OCI-LY3 (cell line): Measurements from ENCODE around the gene LENEP.

ENCODE experiments used
- H2AFZ ChIP-seq: fragments of 200-600, 300-600 bp; shearing (Covaris generic); 2 replicates; pipeline ENCODE4 v1.6.0; 2014; ENCODE audit warnings: antibody characterized with exemption, low read depth, low read length
- H3K27ac ChIP-seq: fragments of 200-600, 300-600 bp; sonication (generic); 2 replicates; pipeline ENCODE4 v1.5.1; 2014; ENCODE audit warnings: mild to moderate bottlenecking, low read length, moderate library complexity, mixed read lengths
- H3K27me3 ChIP-seq: fragments of 200-600, 300-600 bp; sonication (generic); 2 replicates; pipeline ENCODE4 v1.6.1; 2014; ENCODE audit warnings: low read depth, low read length, mixed read lengths
- H3K36me3 ChIP-seq: fragments of 200-600, 300-600 bp; sonication (generic); replicated peaks from 2 replicates; pipeline ENCODE3; 2014; ENCODE audit warnings: low read depth, low read length, mixed read lengths
- H3K4me1 ChIP-seq: fragments of 300-600, 200-600 bp; sonication (generic); 2 replicates; pipeline ENCODE4 v1.6.1; 2014; ENCODE audit warnings: low read length, mixed read lengths
- H3K4me2 ChIP-seq: fragments of 200-600, 300-600 bp; sonication (generic); 2 replicates; pipeline ENCODE4 v1.6.1; 2014; ENCODE audit warnings: low read length, mixed read lengths
- H3K4me3 ChIP-seq: fragments of 300-600, 200-600 bp; sonication (generic); 2 replicates; pipeline ENCODE4 v1.5.1; 2014; ENCODE audit warnings: antibody characterized with exemption, mild to moderate bottlenecking, low read length, moderate library complexity
- H3K79me2 ChIP-seq: fragments of 300-600, 200-600 bp; shearing (Covaris generic); 2 replicates; pipeline ENCODE4 v1.6.1; 2014; ENCODE audit warnings: mild to moderate bottlenecking, low read length, mixed read lengths
- H3K9ac ChIP-seq: fragments of 300-600, 200-600 bp; shearing (Covaris generic); 2 replicates; pipeline ENCODE4 v1.6.0; 2014; ENCODE audit warnings: mild to moderate bottlenecking, low read length, moderate library complexity
- H3K9me3 ChIP-seq: fragments of 200-600, 300-600 bp; shearing (Covaris generic); 2 replicates; pipeline ENCODE4 v1.6.1; 2014; ENCODE audit warnings: low read length, mixed read lengths; ENCODE audit not compliant: insufficient read depth
- H4K20me1 ChIP-seq: fragments of 200-600, 300-600 bp; sonication (generic); 2 replicates; pipeline ENCODE4 v1.6.1; 2016; ENCODE audit warnings: low read length, mixed read lengths; ENCODE audit not compliant: insufficient read depth
- EZH2phosphoT487 ChIP-seq: fragments of 200-600 bp; shearing (Covaris generic); IDR thresholded peaks from 2 replicates; pipeline ENCODE4 v1.6.1; 2018; ENCODE audit warnings: antibody characterized with exemption, mixed run types, low read depth
- TF ChIP-seq, protein P1 (sequence below): fragments of 200-600, 300-600 bp; sonication (generic); IDR thresholded peaks from 2 replicates; pipeline ENCODE4 v1.5.1; 2014; ENCODE audit warnings: antibody characterized with exemption, low read length, low read depth

LENEP gene

GRCh38 chr1:155003766-155004351 is 10.5 kb downstream of the LENEP start:
- Histone ChIP-seq H3K4me2 (peak overlapping the region; percentile 97), H3K4me3 (peak overlapping the region; percentile 93), H3K9ac (peak overlapping the region; percentile 96), H3K27ac (peak overlapping the region; percentile 92), H3K79me2 (peaks cover 59% of the 10 kb centered on the region), H3K9me3 (no peaks in the 10 kb centered on the region), H2AFZ (no peak overlapping the region), H3K4me1 (peaks cover 53% of the 10 kb centered on the region), H3K27me3 (no peaks in the 10 kb centered on the region), H4K20me1 (peaks cover 19% of the 10 kb centered on the region), H3K36me3 (peaks cover 10% of the 10 kb centered on the region)
- TF ChIP-seq, protein P1, sequence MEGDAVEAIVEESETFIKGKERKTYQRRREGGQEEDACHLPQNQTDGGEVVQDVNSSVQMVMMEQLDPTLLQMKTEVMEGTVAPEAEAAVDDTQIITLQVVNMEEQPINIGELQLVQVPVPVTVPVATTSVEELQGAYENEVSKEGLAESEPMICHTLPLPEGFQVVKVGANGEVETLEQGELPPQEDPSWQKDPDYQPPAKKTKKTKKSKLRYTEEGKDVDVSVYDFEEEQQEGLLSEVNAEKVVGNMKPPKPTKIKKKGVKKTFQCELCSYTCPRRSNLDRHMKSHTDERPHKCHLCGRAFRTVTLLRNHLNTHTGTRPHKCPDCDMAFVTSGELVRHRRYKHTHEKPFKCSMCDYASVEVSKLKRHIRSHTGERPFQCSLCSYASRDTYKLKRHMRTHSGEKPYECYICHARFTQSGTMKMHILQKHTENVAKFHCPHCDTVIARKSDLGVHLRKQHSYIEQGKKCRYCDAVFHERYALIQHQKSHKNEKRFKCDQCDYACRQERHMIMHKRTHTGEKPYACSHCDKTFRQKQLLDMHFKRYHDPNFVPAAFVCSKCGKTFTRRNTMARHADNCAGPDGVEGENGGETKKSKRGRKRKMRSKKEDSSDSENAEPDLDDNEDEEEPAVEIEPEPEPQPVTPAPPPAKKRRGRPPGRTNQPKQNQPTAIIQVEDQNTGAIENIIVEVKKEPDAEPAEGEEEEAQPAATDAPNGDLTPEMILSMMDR, result peak; percentile 4; the same call in 1 of the 2 replicates
- TF ChIP-seq EZH2phosphoT487, result no peak

GRCh38 chr1:155004352-155005075 is 11.1 kb downstream of the LENEP start:
- Histone ChIP-seq H3K79me2 (peaks cover 59% of the 10 kb centered on the region), H3K27ac (peak overlapping the region; percentile 92)

DNA sequence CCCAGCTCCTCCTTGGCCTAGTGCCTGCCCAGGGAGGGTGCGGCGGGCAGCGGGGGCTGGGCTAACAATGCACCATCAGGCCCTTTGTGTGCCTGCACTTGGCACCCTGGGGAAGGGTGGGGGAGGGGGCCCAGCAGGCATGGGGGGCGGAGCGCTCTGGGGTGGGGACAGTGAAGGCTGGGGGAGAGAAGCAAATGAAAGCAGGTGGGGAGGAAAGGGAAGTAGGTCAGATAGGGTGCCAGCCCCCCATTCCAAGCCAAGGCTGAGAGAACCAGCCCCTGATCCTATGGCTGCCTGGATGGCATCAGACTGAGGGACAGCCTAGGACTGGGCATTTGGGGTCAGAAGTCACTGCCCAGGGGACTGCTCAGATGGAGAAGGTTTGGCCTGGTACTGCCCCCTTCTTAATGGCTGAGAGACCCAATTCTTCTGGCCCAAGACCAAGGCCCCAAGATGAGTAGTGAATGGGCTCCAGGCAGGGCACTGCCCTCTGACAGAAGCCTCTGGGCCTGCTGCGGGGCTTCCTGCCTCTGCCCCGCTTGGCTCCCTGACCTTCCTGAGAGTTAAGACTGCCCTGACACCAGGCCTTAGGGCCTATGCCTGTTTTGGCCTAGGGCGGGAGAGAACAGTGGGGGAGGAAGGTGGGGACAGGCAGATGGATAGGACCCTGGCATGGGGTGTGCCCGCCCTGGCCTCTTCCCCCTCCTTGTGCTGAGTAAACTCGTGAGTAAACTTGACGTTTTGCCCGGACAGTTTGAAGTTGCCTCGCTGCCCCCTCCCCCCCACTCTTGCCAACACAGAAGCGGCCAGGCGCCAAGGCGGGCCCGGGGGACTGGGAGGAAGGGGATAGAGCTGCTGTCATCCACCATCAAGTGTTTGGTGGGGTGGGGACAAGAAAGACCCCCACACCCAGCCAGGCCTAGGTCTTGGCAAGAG is 12.0 kb downstream of the LENEP start:
- peaks cover 57% of the 10 kb centered on the region for H3K4me1 ChIP-seq
- peak overlapping the region; percentile 96 for H3K9ac ChIP-seq
- peaks cover 59% of the 10 kb centered on the region for H3K79me2 ChIP-seq
- TF ChIP-seq, protein P1, result no peak
- no peak for TF ChIP-seq EZH2phosphoT487
- peaks cover 28% of the 10 kb centered on the region for H4K20me1 ChIP-seq
- H3K9me3 ChIP-seq, result no peaks in the 10 kb centered on the region
- H3K27ac ChIP-seq, result peak overlapping the region; percentile 92
- H3K4me3 ChIP-seq, result peak overlapping the region; percentile 93
- H2AFZ ChIP-seq, result no peak overlapping the region
- H3K4me2 ChIP-seq, result peak overlapping the region; percentile 97
- peaks cover 10% of the 10 kb centered on the region for H3K36me3 ChIP-seq
- H3K27me3 ChIP-seq, result no peaks in the 10 kb centered on the region

More at GRCh38 chr1:155004352-155005075, 11.1 kb downstream of the LENEP start:
- Histone ChIP-seq H2AFZ (no peak overlapping the region), H3K9ac (peak overlapping the region; percentile 96), H4K20me1 (peaks cover 24% of the 10 kb centered on the region), H3K27me3 (no peaks in the 10 kb centered on the region), H3K9me3 (no peaks in the 10 kb centered on the region), H3K4me2 (peak overlapping the region; percentile 97), H3K4me3 (peak overlapping the region; percentile 93), H3K4me1 (peaks cover 54% of the 10 kb centered on the region), H3K36me3 (peaks cover 10% of the 10 kb centered on the region)
- TF ChIP-seq, protein P1, result no peak
- TF ChIP-seq EZH2phosphoT487, result no peak
